ENCODE data around the gene COMMD10. TPM values are rescaled to one million over a fixed set of nuclear protein-coding genes. Genes with fewer than 3 reads are reported as not detected.

COMMD10 gene
- total and polyA plus RNA-seq, 12 donors: 16.8 to 42.8 (median 35.4) TPM

GRCh38 chr5:116174111-116174510 is 89.3 kb downstream of the COMMD10 start:
- H3K4me3 ChIP-seq: no peak overlapping the region
- H3K9me3 ChIP-seq: peaks cover 0 to 18% (median 0%) of the 10 kb centered on the region in 11 donors
- no peaks in the 10 kb centered on the region for H3K4me1 ChIP-seq
- intact Hi-C loops (cut with DNase I): no loop called here
- DNase-seq: no peak
- peaks cover 0 to 5% (median 0%) of the 10 kb centered on the region in 9 donors for H3K36me3 ChIP-seq
- WGBS, 2 donors: 95% methylated on average over 1 of the region's 1 CpG
- no peak overlapping the region for H3K27ac ChIP-seq
- no peaks in the 10 kb centered on the region for H3K27me3 ChIP-seq
- TF ChIP-seq CTCF (IDR thresholded peaks at IDR 0.05): no peak
- no peak for ATAC-seq

DNA sequence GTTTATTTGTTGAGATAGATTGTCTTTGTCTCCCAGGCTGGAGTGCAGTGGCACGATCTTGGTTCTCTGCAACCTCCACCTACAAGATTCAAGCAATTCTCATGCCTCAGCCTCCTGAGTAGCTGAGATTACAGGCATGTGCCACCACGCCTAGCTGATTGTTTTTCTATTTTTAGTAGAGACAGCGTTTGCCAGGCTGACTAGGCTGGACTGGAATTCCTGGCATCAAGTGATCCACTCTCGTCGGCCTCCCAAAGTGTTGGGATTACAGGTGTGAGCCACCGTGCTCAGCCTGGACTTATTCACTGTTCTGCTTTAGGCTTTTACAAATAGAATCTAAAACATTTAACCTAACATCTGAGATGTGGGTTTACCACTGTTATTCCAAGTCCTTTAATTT is 91.3 kb downstream of the COMMD10 start:
- Histone ChIP-seq H3K9me3 (peaks cover 0 to 11% (median 0%) of the 10 kb centered on the region in 11 donors), H3K27ac (no peak overlapping the region), H3K4me1 (no peaks in the 10 kb centered on the region), H3K36me3 (peaks cover 0 to 5% (median 0%) of the 10 kb centered on the region in 9 donors), H3K27me3 (no peaks in the 10 kb centered on the region), H3K4me3 (no peak overlapping the region)
- intact Hi-C loops (cut with DNase I): no loop called here
- DNase-seq (no peak), ATAC-seq (peak in 1 of 8 donors; percentile 34)
- WGBS, 2 donors: 43 to 62% methylated on average over 6 of the region's 6 CpGs
- TF ChIP-seq CTCF (IDR thresholded peaks at IDR 0.05): no peak

DNA sequence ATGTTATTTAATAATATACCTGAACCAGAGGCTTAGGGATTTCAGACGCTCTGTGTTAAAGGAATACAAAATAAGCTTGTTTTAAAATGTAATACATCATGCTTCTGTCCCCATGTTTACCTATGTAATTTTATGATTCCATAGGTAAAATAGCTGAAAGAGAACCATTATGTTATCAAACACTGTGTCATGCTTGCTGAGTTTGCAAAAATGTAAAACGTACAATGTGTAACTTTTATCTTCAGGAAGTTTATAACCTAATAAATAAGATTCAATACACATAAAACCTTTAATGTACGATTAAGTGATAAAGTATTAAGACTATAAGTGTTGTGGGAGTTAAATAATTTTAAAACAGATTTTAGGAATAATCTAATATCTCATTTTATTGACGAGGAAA is 94.1 kb downstream of the COMMD10 start:
- intact Hi-C loops (cut with DNase I): no loop called here
- Histone ChIP-seq H3K27ac (no peak overlapping the region), H3K4me3 (no peak overlapping the region), H3K9me3 (peaks cover 0 to 5% (median 0%) of the 10 kb centered on the region in 11 donors), H3K27me3 (no peaks in the 10 kb centered on the region), H3K36me3 (peaks cover 0 to 3% (median 0%) of the 10 kb centered on the region in 9 donors), H3K4me1 (no peaks in the 10 kb centered on the region)
- no peak for TF ChIP-seq CTCF (IDR thresholded peaks at IDR 0.05)
- WGBS, 2 donors: 80 to 83% methylated on average over 4 of the region's 4 CpGs
- no peak for ATAC-seq
- no peak for DNase-seq

DNA sequence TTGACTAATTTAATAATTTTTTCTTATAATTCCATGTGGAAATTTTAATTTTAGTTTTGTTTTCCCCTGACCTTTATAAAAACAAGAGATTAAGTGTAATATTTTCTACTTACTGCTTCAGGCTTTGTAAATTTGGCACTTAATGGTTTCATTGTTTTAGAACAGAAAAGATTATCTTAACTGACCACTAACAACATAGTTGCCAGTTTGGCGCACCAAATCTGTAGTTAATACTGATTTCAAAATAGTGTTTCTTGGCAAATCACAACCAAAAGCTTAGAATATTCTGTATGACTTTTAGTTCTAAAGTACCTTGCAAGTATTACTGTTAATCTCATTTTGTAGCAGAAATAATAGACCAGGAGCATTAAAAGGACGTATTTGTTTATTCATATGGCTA is 124.3 kb downstream of the COMMD10 start:
- no peaks in the 10 kb centered on the region for H3K27me3 ChIP-seq
- no peaks in the 10 kb centered on the region for H3K9me3 ChIP-seq
- no peaks in the 10 kb centered on the region for H3K36me3 ChIP-seq
- 72 to 83% methylated on average over 2 of the region's 2 CpGs for WGBS, 2 donors
- no peaks in the 10 kb centered on the region for H3K4me1 ChIP-seq
- no peak overlapping the region for H3K4me3 ChIP-seq
- TF ChIP-seq CTCF (IDR thresholded peaks at IDR 0.05): no peak
- intact Hi-C loops (cut with DNase I): no loop called here
- H3K27ac ChIP-seq: no peak overlapping the region
- DNase-seq: no peak
- no peak for ATAC-seq
